ENCODE measurements around the gene TRPV3.
"Not testable (repeated sequence)": the region's sequence is repeated elsewhere in the genome, so short reads cannot be mapped to it uniquely, and the experiment has no call there.

The TRPV3 gene

DNA sequence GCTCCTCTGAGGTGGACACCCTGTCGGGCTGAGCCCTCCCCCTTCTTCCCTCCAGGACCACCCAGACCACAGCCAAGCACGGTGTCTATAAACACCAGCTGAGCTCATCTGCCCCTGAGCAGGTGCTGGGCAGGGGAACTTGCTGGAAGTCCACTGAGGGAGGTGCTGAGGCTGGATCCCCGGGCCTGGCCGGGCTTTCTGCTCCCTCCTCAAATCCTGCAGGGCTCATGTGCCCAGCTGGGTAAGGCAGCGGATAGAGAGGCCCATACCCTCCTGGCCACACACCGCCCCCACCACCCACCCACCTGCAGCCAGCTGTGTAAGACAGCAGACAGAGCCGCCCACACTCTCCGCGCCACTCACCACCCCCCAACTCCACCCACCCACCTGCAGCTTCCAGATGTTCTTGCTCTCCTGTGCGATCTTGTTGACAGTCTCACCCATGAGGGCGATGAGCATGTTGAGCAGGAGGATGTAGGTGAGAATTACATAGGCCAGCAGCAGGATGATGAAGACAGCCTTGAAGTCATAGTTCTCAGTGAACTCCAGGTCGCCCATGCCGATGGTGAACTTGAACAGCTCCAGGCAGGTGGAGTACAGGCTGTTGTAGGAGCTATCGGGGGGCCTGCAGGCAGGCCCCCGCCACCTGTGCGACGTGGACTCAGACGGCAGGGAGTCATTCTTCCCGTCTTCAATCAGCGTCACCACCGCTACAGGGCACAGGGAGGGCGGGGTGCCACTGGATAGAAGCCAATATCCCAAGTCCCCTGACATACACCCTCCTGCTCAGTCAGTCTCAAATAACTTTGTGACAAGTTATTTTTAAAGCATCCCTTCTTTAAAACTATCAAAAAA is 15.9 kb upstream of the TRPV3 start:
- no peak for FAIRE-seq

DNA sequence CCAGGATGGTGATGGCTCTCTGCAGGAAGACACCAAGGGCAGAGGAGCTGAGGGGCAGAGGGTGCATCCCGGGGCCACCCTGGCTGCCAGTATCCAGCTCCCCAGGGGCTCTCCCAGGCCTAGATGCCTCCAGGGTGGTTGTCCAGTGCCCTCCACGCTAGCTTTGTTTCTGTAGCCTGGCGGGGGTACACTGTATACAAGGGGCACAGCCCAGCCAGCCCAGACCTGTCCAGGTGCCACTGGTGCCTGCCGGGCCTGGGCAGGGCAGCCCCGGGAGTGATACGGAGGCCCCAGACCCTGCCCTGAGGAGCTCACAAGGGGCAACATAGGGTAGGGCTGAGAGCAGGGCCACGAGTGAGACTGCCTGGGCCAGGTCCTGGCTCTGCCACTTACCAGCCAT is 14.6 kb upstream of the TRPV3 start:
- FAIRE-seq = no peak

DNA sequence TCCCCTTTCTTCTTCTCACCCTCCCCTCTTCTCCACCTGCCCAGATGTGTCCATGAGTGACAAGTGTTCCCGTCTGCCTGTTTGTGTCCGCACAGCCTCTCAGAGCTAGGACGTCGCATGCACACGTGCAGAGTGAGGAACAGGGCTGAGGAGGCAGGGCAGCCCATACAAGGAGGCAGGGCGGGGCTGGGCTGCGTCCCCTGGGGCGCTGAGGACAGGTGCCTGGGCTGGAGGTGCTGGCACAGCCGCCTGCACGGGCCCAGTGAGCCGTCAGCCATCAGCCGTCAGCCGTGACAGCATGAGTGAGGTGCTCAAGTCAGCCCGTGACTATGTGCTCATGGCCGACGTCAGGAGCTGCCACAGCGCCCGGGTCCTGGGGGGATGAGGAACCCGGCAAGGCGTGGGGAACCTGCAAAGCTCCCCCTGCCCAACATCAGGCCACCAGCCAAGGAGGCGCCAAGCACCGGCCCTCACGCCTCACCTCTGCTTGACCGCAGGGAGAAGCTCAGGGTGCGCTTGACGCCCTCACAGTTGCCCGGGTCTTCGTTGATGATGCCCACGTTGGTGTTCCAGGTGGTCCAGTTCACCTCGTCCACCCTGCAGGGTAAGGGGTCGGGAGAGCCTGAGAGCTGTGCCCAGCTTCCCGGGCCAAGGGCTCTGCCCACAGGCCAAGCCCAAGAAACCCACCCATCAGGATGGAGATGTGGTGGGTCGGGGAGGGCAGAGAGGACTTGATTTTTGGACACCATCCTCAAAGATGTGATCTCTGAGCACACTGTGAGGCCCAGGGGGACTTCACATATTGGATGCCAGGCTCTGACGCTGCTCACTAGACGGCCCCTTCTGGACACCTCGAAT is 13.7 kb upstream of the TRPV3 start:
- no peak for FAIRE-seq

DNA sequence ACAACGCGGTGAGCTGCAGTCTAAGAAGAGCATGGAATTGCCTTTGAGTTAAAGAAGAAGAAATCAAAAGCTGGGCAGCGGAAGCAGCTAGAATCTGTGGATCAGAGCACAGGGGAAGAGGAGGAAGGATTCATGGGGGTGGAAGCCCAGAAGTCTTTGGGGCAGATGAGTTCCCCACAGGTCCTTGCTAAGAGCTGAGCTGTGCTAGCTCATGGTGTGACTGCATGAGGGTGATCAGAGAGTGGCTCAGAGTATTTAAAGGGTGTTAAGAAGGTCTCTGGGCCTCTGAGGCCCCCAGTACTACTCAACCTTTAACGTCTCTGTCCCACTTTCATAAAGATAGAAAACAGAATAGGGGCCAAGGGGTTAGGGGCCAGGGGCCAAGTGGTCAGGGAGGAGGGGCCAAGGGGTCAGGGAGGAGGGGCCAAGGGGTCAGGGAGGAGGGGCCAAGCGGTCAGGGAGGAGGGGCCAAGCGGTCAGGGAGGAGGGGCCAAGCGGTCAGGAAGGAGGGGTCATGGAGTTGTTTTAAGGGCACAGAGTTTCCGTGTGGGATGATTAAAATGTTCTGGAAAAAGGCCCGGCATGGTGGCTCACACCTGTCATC is 12.0 kb upstream of the TRPV3 start:
- FAIRE-seq = no peak

DNA sequence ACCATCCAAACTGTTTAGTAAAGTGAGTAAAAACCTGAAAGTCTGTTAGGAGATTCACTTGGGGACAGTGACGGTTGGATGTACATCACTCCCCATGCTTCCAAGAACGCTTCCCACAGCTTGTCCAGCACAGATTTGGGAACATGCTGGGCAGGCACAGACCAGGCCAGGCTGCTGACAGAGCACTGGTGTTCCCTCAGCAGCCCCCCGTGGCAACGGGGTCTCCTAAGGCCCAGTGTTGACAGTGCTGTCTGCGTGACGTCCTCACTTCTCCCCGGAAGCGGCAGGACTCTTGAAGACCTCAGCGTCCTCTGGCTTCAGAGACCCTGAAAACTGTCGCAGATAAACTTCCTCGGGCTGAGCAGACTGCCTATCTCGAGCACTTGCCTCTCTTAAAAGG is 8.9 kb upstream of the TRPV3 start:
- FAIRE-seq = no peak

DNA sequence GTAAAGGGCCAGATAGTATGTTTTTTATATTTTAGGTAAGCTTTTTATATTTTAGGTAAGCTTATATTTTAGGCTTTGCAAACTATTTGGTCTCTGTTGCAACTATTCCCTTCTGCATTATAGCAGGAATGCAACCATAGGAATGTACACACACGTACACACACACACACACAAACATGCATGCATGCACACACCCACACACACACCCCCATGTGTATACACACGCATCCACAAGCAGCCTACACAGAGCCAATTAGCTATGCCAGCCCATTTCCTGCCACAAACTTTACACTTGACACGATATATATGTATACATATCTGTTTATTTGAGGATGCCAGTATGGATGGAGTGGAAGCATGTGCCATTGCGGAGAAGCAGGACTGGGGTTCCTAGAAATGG is 7.5 kb upstream of the TRPV3 start:
- FAIRE-seq = no peak

DNA sequence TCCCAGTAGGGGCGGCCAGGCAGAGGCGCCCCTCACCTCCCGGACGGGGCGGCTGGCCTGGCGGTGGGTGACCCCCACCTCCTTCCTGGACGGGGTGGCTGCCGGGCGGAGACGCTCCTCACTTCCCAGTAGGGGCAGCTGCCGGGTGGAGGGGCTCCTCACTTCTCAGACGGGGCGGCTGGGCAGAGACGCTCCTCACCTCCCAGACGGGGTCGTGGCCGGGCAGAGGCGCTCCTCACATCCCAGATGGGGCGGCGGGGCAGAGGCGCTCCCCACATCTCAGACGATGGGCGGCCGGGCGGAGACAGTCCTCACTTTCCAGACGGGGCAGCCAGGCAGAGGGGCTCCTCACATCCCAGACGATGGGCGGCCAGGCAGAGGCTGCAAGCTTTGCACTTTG is 6.6 kb upstream of the TRPV3 start:
- not testable (repeated sequence) for FAIRE-seq

DNA sequence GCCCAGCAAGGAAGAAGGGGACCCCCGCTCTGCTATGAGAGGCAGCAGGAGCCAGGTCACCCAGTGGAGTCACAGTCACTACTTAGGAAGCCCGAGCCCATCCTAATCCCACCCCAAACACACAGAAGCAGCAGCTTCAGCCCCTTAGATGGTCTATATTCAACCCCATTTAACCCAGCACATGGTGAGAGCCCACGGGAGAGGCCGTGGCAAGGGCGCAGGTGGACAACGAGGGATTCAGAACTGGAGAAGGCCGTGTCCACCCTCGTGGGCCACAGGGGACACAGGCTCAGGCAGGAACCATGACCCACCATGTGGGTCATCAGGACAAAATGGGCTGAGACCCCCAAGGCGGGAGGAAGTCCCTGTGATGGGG is 1.6 kb upstream of the TRPV3 start:
- no peak for FAIRE-seq

DNA sequence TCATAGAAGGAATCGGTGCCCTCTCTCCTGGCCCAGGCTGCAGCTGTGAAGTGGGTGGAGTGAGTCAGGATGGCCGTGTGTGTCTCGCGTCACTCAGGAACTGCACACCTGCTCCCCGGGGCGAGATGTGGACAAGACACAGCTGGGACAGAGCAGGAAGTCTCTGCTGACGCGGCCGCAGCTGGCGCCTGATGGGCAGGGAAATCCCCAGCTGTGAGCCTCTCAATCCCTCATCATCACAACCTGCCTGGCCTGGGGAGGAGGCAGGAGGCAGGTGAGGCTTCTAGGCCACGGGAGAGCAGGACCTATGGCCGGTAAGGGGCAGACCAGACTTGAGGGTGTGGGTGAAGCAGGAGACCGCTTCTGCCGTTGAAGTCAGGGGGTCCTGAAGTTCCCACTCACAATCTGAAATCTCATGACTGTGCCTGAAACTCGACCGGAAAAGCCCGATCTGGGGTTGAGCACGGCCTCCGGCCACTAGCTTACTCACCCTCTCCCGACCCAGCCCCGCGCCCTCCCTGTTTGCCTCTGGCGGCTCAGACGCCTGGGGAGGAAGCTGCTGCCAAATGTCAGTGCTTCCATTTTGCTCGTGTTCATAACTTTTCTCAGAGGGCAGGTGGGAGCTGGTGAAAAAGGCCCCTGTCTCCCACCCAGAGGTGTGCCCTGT is 1.1 kb upstream of the TRPV3 start:
- FAIRE-seq = no peak

DNA sequence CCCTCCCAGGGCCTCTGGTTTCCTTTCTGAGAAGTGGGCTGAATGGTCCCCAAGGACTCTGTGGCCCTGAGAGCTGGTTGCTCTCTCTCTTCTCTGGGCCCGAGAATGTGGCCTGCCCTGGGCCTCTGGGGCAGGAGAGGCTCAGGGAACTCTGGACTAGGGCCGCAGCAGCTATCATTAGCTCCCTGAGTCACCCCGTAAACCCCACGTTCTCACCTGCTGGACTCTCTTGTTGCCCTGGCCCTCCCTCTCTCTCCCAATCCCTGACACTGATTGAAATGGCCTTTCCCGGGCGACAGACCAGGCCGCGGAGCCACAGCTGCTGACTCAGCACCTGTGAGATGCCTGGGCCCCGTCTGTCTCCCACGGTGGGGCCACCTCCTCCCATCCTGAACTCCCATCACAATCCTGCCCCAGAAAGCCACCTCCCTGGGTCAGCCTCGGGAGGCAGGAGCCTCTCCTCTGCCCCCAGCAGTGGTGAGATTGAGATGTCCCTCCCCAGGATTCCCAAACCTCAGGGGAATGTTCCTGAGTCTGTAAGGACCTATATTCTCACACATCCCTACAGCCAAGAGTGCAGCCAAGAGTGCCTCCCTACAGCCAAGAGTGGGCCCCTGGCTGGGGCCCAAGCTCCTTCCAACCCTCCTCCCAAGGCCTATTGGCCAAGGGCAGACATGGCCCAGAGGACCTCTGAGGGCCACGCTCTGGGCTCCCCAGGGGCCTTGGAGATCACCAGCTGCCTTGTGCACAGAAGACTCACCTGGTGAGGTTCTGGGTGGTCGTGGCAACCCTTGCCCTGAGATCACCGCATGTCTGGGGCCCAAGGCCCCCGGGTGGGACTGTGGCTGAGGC is 470 bp downstream of the TRPV3 start:
- no peak for FAIRE-seq

DNA sequence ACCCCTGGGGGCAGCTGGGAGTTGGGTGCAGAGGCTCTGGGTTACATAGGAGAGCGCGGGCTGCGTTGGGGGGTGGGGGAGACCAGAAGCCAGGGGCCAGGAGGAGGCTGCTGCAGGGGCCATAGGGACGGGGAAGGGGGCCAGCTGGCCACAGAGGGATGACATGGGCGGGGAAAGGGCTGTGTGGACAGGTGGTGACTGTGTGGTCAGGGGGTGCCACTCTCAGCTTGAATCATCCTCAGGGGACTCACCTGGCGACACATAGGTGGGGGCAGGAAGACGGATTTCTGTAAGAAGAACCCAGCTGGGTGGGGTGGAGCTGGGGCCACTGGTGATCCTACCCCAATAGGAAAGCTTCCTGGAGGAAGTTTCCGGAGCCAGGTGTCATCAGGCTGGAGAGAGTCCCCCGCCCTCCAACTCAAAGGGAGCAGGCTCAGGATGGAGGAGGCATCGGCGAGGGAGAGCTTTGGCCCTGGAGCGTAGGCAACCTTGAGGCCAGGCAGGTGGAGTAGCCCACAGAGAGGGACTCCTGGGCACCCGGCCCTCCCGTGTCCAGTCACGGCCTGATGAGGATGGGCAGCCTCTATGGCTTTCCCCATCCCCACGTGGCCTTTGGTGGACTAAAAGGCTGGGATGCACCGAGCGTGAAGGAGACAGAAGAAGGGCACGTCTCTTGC is 1.2 kb downstream of the TRPV3 start:
- FAIRE-seq = no peak

DNA sequence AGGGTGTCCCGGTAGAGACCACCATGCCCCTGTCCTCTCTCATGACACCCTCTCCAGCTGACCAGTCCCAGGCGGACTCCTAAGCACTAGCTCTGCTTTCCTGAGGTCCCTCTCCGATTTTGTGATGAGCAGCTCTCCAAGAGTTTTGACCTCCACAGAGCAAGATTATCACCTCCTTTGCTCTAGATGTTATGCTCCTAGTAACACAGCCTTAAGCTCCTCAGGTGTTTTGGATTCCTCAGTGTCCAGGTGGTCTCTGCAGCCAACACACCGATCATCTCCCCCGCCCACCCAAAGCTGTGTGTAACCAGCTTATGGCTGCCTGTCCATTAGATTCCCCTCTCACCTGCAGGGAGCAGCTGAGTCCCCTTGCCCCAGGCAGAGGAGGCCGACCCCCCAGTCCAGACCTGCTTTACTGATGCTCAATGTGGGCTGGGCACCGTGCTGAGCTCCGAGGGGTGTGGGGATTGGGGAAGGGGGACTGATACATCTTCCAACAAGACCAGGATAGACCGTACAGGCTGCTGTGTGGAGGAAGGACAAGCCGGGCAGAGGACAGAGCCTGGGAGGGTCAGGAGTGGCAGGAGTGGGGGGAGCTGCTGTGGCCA is 2.3 kb downstream of the TRPV3 start:
- no peak for FAIRE-seq

DNA sequence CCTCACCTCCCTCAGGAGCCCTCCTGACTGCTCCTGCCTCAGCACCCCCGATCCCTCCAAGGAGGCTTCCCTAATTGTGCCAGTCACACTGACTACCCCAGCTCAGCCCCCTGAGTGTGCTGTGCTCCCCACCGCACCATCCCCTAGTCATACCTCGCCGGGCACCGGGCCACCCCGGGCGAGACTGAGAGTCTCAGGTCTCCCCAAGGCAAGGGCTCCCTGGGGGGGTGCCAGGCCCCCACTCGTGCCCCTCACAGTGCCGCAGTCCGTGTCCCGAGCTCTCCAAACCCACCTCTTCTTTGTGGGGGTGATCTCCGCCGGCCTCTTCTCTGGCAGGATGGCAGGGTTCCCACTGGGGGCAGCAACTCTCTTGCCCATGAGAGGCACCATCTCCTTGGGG is 3.2 kb downstream of the TRPV3 start:
- no peak for FAIRE-seq

DNA sequence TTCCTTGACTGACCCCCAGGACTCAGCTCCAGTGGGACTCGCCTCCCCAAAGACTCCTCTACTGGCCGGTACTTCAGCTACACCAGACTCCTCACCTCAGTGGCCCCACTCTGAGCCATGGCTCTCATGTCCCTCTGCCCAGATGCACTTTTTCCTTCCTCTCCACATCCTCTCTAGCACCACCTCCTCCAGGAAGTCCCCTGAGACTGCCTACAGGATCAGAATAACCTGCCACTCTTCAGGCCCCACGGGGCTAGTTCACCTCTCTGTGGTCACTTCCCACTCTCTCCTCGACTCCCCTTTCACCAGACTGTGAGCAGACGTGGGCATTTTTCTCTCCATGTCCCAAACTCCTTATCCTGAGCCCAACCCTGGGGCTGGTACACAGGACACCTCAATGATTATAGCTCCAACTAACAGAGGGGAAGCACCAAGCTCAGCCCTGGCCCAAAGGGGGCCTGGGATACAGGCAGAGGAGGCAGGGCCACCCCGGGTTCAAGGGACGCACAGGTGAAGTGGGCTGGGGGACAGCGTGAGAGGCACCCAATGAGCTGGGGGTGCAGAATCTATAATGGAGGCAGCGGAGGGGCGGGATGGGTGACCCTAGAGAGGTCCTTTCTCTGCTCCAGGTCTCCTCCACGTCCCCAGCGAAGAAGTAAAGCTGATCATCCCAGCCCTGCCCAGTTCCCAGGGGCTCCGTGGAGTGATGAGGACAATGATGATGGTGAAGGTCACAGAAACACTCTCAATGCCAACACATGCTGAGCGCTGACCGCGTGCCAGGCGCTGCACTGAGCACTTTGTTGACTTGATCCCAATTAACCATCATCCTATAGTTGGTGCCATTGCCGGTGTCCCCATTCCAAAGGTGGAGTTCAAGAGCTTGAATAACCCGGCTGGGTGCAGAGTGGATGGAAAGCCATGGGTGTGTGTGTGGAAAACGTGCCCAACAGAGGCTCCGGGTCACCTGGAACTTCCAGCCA is 3.9 kb downstream of the TRPV3 start:
- FAIRE-seq = no peak

DNA sequence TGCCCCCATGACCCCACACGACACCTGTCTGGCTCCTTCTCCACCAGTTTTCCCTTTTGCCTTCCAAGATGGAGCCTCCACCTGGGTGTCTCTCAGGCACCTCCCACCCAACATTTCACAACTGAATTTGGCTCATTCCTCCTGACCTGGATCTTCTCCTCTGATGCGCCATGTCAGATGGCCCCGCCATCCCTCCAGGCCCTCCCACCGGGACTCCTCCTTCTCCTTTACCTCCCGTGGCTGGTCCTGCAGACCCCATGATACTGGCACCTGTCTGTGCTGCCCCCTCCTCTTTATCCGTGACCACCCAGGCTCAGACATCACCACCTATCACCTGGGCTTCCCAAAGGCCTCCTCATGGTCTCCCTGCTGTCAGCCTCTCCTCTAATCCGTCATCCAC is 4.7 kb downstream of the TRPV3 start:
- FAIRE-seq = no peak

DNA sequence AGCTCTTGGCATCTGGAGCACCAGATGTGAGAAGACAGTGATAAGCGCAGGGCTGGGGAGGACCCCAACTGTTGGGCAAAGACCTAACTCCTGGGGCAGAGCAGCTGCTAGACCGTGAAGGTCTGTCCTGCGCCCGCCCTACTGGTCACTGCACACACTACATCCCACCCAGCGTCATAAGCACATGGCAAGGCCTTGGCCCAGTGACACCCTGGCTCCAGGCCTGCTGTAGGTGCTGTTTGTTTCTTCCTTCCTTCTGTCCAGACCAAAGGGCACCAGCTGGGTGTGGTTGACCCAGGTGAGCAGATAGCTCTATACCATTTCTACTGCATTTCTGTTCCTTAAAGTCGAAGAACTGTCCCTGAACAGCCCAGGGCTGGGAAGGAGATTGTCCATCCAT is 6.4 kb downstream of the TRPV3 start:
- no peak for FAIRE-seq

DNA sequence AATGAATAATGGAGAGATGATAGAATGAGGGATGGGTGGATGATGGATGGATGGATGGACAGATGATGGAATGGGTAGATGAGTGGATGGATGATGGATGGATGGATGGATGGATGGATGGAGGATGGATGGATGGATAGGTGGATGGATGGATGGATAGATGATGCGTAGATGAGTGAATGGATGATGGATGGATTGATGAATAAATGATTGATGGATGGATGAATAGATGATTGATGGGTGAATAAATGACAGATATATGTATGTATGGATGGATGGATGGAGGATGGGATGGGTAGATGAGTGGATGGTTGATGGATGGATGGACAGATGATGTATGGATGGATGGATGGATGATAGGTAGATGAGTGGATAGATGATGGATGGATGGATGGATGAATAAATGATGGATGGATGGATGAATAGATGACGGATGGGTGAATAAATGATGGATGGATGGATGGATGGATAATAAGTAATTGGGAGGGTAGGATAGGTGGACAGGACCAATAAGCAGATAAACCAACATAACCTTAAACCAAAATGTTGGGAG is 7.9 kb downstream of the TRPV3 start:
- FAIRE-seq = no peak

DNA sequence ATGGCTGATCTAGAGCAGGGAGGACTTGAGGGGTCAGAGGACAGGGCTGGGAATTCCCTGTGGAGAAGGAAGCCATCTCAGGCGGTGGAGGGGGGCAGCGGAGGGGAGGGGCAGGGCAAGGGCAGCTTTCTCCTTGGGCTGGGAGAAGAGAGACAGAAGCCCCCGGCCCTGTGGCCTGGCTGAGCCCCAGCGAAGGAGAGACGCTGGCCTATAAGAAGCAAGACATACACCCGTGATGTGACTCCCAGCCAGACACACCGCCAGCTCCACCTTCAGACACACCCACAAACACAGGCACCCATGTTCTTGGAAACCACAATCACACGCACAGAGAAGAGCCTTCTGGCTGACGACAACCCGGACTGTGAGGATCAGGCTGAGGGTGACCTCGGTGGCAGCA is 10.0 kb downstream of the TRPV3 start:
- FAIRE-seq = no peak

DNA sequence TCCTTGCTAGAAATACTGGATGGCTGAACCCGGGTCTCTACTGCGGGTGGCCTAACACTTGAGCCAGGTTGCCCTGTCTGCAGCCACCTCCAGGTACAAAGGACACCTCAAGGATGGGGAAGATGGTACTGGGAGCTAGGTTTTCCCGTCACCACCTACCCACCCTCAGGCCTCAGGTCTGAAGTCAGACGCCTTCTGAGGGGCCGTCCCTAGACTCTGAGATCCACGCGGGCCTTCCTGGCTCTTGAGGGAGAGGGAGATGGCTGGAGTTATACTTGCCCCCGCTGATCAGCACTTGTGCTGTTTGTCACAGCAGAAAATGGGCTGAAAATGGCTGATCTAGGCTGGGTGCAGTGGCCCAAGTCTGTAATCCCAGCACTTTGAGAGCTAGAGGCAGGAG is 10.6 kb downstream of the TRPV3 start:
- FAIRE-seq = no peak

DNA sequence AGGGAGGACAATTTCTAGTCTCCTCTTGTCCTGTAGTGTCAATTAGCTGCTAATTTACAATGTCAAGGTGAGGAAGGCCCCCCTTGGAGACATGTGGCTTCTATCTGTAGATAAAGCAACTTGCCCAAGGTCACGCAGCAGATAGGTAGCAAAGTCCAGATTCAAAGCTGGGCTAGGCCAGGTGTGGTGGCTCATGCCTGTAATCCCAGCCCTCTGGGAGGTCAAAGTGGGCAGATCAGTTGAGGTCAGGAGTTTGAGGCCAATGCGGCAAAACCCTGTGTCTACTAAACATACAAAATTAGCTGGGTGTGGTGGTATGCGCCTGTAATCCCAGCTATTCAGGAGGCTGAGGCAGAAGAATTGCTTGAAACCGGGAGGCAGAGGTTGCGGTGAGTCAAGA is 11.1 kb downstream of the TRPV3 start:
- no peak for FAIRE-seq

Measured in A204.1 (cell line).